ENCODE results near the gene SUMF1. TPM values are rescaled to one million over a fixed set of nuclear protein-coding genes. Genes with fewer than 3 reads are reported as not detected.
A peak's percentile ranks its signal among the peaks of the same experiment; 100 is the strongest.

The SUMF1 gene
- total and polyA plus RNA-seq, 5 donors from 2014 or later, result 10.5 to 28.0 (median 23.1) TPM

- peaks cover 47% of the 10 kb centered on the region for H3K4me1 ChIP-seq (ENCODE audit: control insufficient read depth, insufficient read depth, low read length, poor library complexity, severe bottlenecking)
Measured at GRCh38 chr3:4491855-4492207, 24.8 kb upstream of the SUMF1 start.

GRCh38 chr3:4478261-4478660, 11.2 kb upstream of the SUMF1 start:
- no peaks in the 10 kb centered on the region for H3K36me3 ChIP-seq (ENCODE audit: control insufficient read depth, insufficient read depth, low read length)
- H3K4me1 ChIP-seq (ENCODE audit: control insufficient read depth, insufficient read depth, low read length, poor library complexity, severe bottlenecking), result no peaks in the 10 kb centered on the region
- Mint-ChIP-seq H3K27ac (no peak overlapping the region), H3K36me3 (no peaks in the 10 kb centered on the region), H3K4me3 (no peak overlapping the region), H3K27me3 (peaks cover 67% of the 10 kb centered on the region), H3K4me1 (no peaks in the 10 kb centered on the region), H3K9me3 (peaks cover 0 to 4% (median 0%) of the 10 kb centered on the region in 7 donors)
- no peak overlapping the region for H3K27ac ChIP-seq (ENCODE audit: insufficient read depth, low read length, poor library complexity, severe bottlenecking)
- no peak overlapping the region for H3K4me3 ChIP-seq (ENCODE audit: low read depth, low read length)
- H3K27me3 ChIP-seq (ENCODE audit: control insufficient read depth, insufficient read depth, low read length), result peaks cover 17% of the 10 kb centered on the region
- no peak for DNase-seq
- ATAC-seq (ENCODE audit: low read depth in 2 of 2), result no peak
- H3K9me3 ChIP-seq (ENCODE audit: control insufficient read depth in 2 of 2, low read length in 2 of 2), result no peaks in the 10 kb centered on the region

More at GRCh38 chr3:4491855-4492207, 24.8 kb upstream of the SUMF1 start:
- H3K4me3 ChIP-seq (ENCODE audit: low read depth, low read length), result peak overlapping the region; percentile 85
- DNase-seq (peak in 1 of 3 donors; percentile 8), ATAC-seq (ENCODE audit: low read depth in 2 of 2) (no peak)
- no peaks in the 10 kb centered on the region for H3K36me3 ChIP-seq (ENCODE audit: control insufficient read depth, insufficient read depth, low read length)
- H3K9me3 ChIP-seq (ENCODE audit: control insufficient read depth in 2 of 2, low read length in 2 of 2), result no peaks in the 10 kb centered on the region
- peak overlapping the region in 1 of 3 donors; percentile 94 for H3K27ac Mint-ChIP-seq
- H3K9me3 Mint-ChIP-seq, result no peaks in the 10 kb centered on the region
- peaks cover 24% of the 10 kb centered on the region for H3K27me3 ChIP-seq (ENCODE audit: control insufficient read depth, insufficient read depth, low read length)
- peaks cover 22 to 45% (median 35%) of the 10 kb centered on the region in 4 donors for H3K4me1 Mint-ChIP-seq
- H3K27ac ChIP-seq (ENCODE audit: insufficient read depth, low read length, poor library complexity, severe bottlenecking), result no peak overlapping the region
- peak overlapping the region; percentile 94 to 99 (median 98) for H3K4me3 Mint-ChIP-seq
- peaks cover 7% of the 10 kb centered on the region for H3K36me3 Mint-ChIP-seq
- peaks cover 43% of the 10 kb centered on the region for H3K27me3 Mint-ChIP-seq

- ATAC-seq (ENCODE audit: low read depth in 2 of 2) (no peak), DNase-seq (no peak)
- no peak overlapping the region for H3K27ac Mint-ChIP-seq
- peaks cover 0 to 4% (median 0%) of the 10 kb centered on the region in 7 donors for H3K9me3 Mint-ChIP-seq
- peaks cover 17% of the 10 kb centered on the region for H3K27me3 ChIP-seq (ENCODE audit: control insufficient read depth, insufficient read depth, low read length)
- peaks cover 64% of the 10 kb centered on the region for H3K27me3 Mint-ChIP-seq
- H3K36me3 Mint-ChIP-seq, result no peaks in the 10 kb centered on the region
- H3K27ac ChIP-seq (ENCODE audit: insufficient read depth, low read length, poor library complexity, severe bottlenecking), result no peak overlapping the region
- H3K4me3 ChIP-seq (ENCODE audit: low read depth, low read length), result no peak overlapping the region
- H3K4me3 Mint-ChIP-seq, result no peak overlapping the region
- H3K4me1 Mint-ChIP-seq, result no peaks in the 10 kb centered on the region
- H3K9me3 ChIP-seq (ENCODE audit: control insufficient read depth in 2 of 2, low read length in 2 of 2), result no peaks in the 10 kb centered on the region
- no peaks in the 10 kb centered on the region for H3K36me3 ChIP-seq (ENCODE audit: control insufficient read depth, insufficient read depth, low read length)
- H3K4me1 ChIP-seq (ENCODE audit: control insufficient read depth, insufficient read depth, low read length, poor library complexity, severe bottlenecking), result no peaks in the 10 kb centered on the region
Measured at GRCh38 chr3:4476496-4476895, 9.4 kb upstream of the SUMF1 start.

- Histone ChIP-seq H3K27me3 (ENCODE audit: control insufficient read depth, insufficient read depth, low read length) (peaks cover 17% of the 10 kb centered on the region), H3K4me1 (ENCODE audit: control insufficient read depth, insufficient read depth, low read length, poor library complexity, severe bottlenecking) (no peaks in the 10 kb centered on the region), H3K4me3 (ENCODE audit: low read depth, low read length) (no peak overlapping the region), H3K9me3 (ENCODE audit: control insufficient read depth in 2 of 2, low read length in 2 of 2) (no peaks in the 10 kb centered on the region), H3K27ac (ENCODE audit: insufficient read depth, low read length, poor library complexity, severe bottlenecking) (no peak overlapping the region), H3K36me3 (ENCODE audit: control insufficient read depth, insufficient read depth, low read length) (no peaks in the 10 kb centered on the region)
- DNase-seq (no peak), ATAC-seq (ENCODE audit: low read depth in 2 of 2) (no peak)
- peaks cover 0 to 4% (median 0%) of the 10 kb centered on the region in 7 donors for H3K9me3 Mint-ChIP-seq
- H3K27me3 Mint-ChIP-seq, result peaks cover 67% of the 10 kb centered on the region
- H3K4me3 Mint-ChIP-seq, result no peak overlapping the region
- H3K4me1 Mint-ChIP-seq, result no peaks in the 10 kb centered on the region
- H3K27ac Mint-ChIP-seq, result no peak overlapping the region
- H3K36me3 Mint-ChIP-seq, result no peaks in the 10 kb centered on the region
Measured at GRCh38 chr3:4475804-4476203, 8.7 kb upstream of the SUMF1 start.

- H3K9me3 Mint-ChIP-seq, result peaks cover 0 to 4% (median 0%) of the 10 kb centered on the region in 7 donors
- Histone ChIP-seq H3K4me1 (ENCODE audit: control insufficient read depth, insufficient read depth, low read length, poor library complexity, severe bottlenecking) (no peaks in the 10 kb centered on the region), H3K27ac (ENCODE audit: insufficient read depth, low read length, poor library complexity, severe bottlenecking) (no peak overlapping the region), H3K9me3 (ENCODE audit: control insufficient read depth in 2 of 2, low read length in 2 of 2) (no peaks in the 10 kb centered on the region), H3K4me3 (ENCODE audit: low read depth, low read length) (no peak overlapping the region), H3K36me3 (ENCODE audit: control insufficient read depth, insufficient read depth, low read length) (no peaks in the 10 kb centered on the region), H3K27me3 (ENCODE audit: control insufficient read depth, insufficient read depth, low read length) (peaks cover 15% of the 10 kb centered on the region)
- H3K27me3 Mint-ChIP-seq, result peaks cover 64% of the 10 kb centered on the region
- DNase-seq (no peak), ATAC-seq (ENCODE audit: low read depth in 2 of 2) (peak; percentile 42 to 53)
- no peaks in the 10 kb centered on the region for H3K36me3 Mint-ChIP-seq
- no peak overlapping the region for H3K27ac Mint-ChIP-seq
- no peaks in the 10 kb centered on the region for H3K4me1 Mint-ChIP-seq
- no peak overlapping the region for H3K4me3 Mint-ChIP-seq
Measured at GRCh38 chr3:4474683-4475490, 7.8 kb upstream of the SUMF1 start.

GRCh38 chr3:4472766-4473165, 5.7 kb upstream of the SUMF1 start:
- Histone ChIP-seq H3K9me3 (ENCODE audit: control insufficient read depth in 2 of 2, low read length in 2 of 2) (no peaks in the 10 kb centered on the region), H3K27me3 (ENCODE audit: control insufficient read depth, insufficient read depth, low read length) (peaks cover 12% of the 10 kb centered on the region), H3K4me1 (ENCODE audit: control insufficient read depth, insufficient read depth, low read length, poor library complexity, severe bottlenecking) (no peaks in the 10 kb centered on the region), H3K36me3 (ENCODE audit: control insufficient read depth, insufficient read depth, low read length) (no peaks in the 10 kb centered on the region), H3K4me3 (ENCODE audit: low read depth, low read length) (no peak overlapping the region), H3K27ac (ENCODE audit: insufficient read depth, low read length, poor library complexity, severe bottlenecking) (no peak overlapping the region)
- no peaks in the 10 kb centered on the region for H3K36me3 Mint-ChIP-seq
- H3K4me1 Mint-ChIP-seq, result no peaks in the 10 kb centered on the region
- no peak overlapping the region for H3K27ac Mint-ChIP-seq
- peaks cover 44% of the 10 kb centered on the region for H3K27me3 Mint-ChIP-seq
- ATAC-seq (ENCODE audit: low read depth in 2 of 2) (no peak), DNase-seq (no peak)
- no peak overlapping the region for H3K4me3 Mint-ChIP-seq
- peaks cover 0 to 4% (median 0%) of the 10 kb centered on the region in 7 donors for H3K9me3 Mint-ChIP-seq

- ATAC-seq (ENCODE audit: low read depth in 2 of 2) (no peak), DNase-seq (no peak)
- H3K27me3 Mint-ChIP-seq, result peaks cover 42% of the 10 kb centered on the region
- H3K9me3 ChIP-seq (ENCODE audit: control insufficient read depth in 2 of 2, low read length in 2 of 2), result no peaks in the 10 kb centered on the region
- no peaks in the 10 kb centered on the region for H3K36me3 ChIP-seq (ENCODE audit: control insufficient read depth, insufficient read depth, low read length)
- H3K4me3 Mint-ChIP-seq, result no peak overlapping the region
- no peak overlapping the region for H3K27ac Mint-ChIP-seq
- H3K27ac ChIP-seq (ENCODE audit: insufficient read depth, low read length, poor library complexity, severe bottlenecking), result no peak overlapping the region
- H3K4me1 ChIP-seq (ENCODE audit: control insufficient read depth, insufficient read depth, low read length, poor library complexity, severe bottlenecking), result peaks cover 2% of the 10 kb centered on the region
- peaks cover 0 to 4% (median 0%) of the 10 kb centered on the region in 7 donors for H3K9me3 Mint-ChIP-seq
- no peaks in the 10 kb centered on the region for H3K36me3 Mint-ChIP-seq
- H3K27me3 ChIP-seq (ENCODE audit: control insufficient read depth, insufficient read depth, low read length), result peaks cover 12% of the 10 kb centered on the region
- H3K4me1 Mint-ChIP-seq, result peaks cover 1% of the 10 kb centered on the region in 4 donors
- H3K4me3 ChIP-seq (ENCODE audit: low read depth, low read length), result no peak overlapping the region
Measured at GRCh38 chr3:4472312-4472711, 5.2 kb upstream of the SUMF1 start.

GRCh38 chr3:4471907-4472306, 4.8 kb upstream of the SUMF1 start:
- H3K9me3 ChIP-seq (ENCODE audit: control insufficient read depth in 2 of 2, low read length in 2 of 2), result no peaks in the 10 kb centered on the region
- no peak overlapping the region for H3K4me3 ChIP-seq (ENCODE audit: low read depth, low read length)
- H3K27me3 Mint-ChIP-seq, result peaks cover 43% of the 10 kb centered on the region
- no peak overlapping the region for H3K27ac ChIP-seq (ENCODE audit: insufficient read depth, low read length, poor library complexity, severe bottlenecking)
- ATAC-seq (ENCODE audit: low read depth in 2 of 2), result no peak
- H3K27me3 ChIP-seq (ENCODE audit: control insufficient read depth, insufficient read depth, low read length), result peaks cover 12% of the 10 kb centered on the region
- DNase-seq, result no peak
- no peaks in the 10 kb centered on the region for H3K36me3 Mint-ChIP-seq
- no peaks in the 10 kb centered on the region for H3K36me3 ChIP-seq (ENCODE audit: control insufficient read depth, insufficient read depth, low read length)
- peaks cover 3 to 5% (median 4%) of the 10 kb centered on the region in 4 donors for H3K4me1 Mint-ChIP-seq
- H3K4me3 Mint-ChIP-seq, result no peak overlapping the region
- no peak overlapping the region for H3K27ac Mint-ChIP-seq
- H3K4me1 ChIP-seq (ENCODE audit: control insufficient read depth, insufficient read depth, low read length, poor library complexity, severe bottlenecking), result peaks cover 4% of the 10 kb centered on the region
- H3K9me3 Mint-ChIP-seq, result peaks cover 0 to 4% (median 0%) of the 10 kb centered on the region in 7 donors

All from CD4-positive, CD25-positive, alpha-beta regulatory T cell (primary cell).